Neuronal stem cell (in vitro differentiated cells): ENCODE measurements around the gene SHROOM3.

ENCODE experiments used
- DNase-seq: peaks from one replicate; pipeline ENCODE4 v3.0.0-alpha.2; 2013; ENCODE audit warnings: low spot score
- H2AFZ ChIP-seq: one replicate; pipeline ENCODE4 v1.6.1; 2013; ENCODE audit warnings: mild to moderate bottlenecking, low read length, inconsistent platforms
- H2AK5ac ChIP-seq: 2 replicates; pipeline ENCODE4 v1.6.1; 2013; ENCODE audit warnings: low read depth, mild to moderate bottlenecking, inconsistent platforms, low read length, moderate library complexity, mixed read lengths
- H2BK120ac ChIP-seq: 2 replicates; pipeline ENCODE4 v1.6.1; 2013; ENCODE audit warnings: low read depth, mild to moderate bottlenecking, inconsistent platforms, low read length, moderate library complexity, mixed read lengths
- H2BK12ac ChIP-seq: one replicate; pipeline ENCODE4 v1.6.1; 2013; ENCODE audit warnings: low read length, inconsistent platforms
- H2BK15ac ChIP-seq: 2 replicates; pipeline ENCODE4 v1.6.1; 2013; ENCODE audit warnings: mild to moderate bottlenecking, low read length, inconsistent platforms, mixed read lengths
- H2BK5ac ChIP-seq: one replicate; pipeline ENCODE4 v1.6.1; 2013; ENCODE audit warnings: inconsistent platforms, mild to moderate bottlenecking, low read length, moderate library complexity
- H3K14ac ChIP-seq: one replicate; pipeline ENCODE4 v1.6.1; 2013; ENCODE audit warnings: low read length, inconsistent platforms
- H3K18ac ChIP-seq: 2 replicates; pipeline ENCODE4 v1.6.1; 2013; ENCODE audit warnings: low read length, inconsistent platforms
- H3K23ac ChIP-seq: 2 replicates; pipeline ENCODE4 v1.6.1; 2013; ENCODE audit warnings: low read depth, mild to moderate bottlenecking, mixed read lengths, low read length, inconsistent platforms; ENCODE audit not compliant: poor library complexity
- H3K27ac ChIP-seq: replicated peaks from 3 replicates; pipeline ENCODE4 v1.5.1; 2013; ENCODE audit warnings: low read length, inconsistent platforms
- H3K27me3 ChIP-seq, 3 experiments: 2 replicates each; pipeline ENCODE4 v1.6.1; 2013; ENCODE audit warnings: low read length in 3 of 3, mild to moderate bottlenecking in 2 of 3, inconsistent platforms in 1 of 3, low read depth in 1 of 3, mixed read lengths in 1 of 3, moderate library complexity in 1 of 3; ENCODE audit not compliant: control insufficient read depth in 3 of 3, insufficient read depth in 3 of 3
- H3K36me3 ChIP-seq, 2 donors: replicated peaks in 1 of 2; 2 replicates each; pipeline ENCODE4 v1.6.1; 2013; ENCODE audit warnings: low read length in 2 of 2; ENCODE audit not compliant: control insufficient read depth in 2 of 2, insufficient read depth in 2 of 2
- H3K4ac ChIP-seq: 2 replicates; pipeline ENCODE4 v1.6.1; 2013; ENCODE audit warnings: inconsistent platforms, mild to moderate bottlenecking, low read length, moderate library complexity
- H3K4me1 ChIP-seq, 2 donors: 1 replicate in 1 of 2; 2 replicates in 1 of 2; pipeline ENCODE4 v1.6.1; 2013; ENCODE audit warnings: low read length in 2 of 2, low read depth in 1 of 2; ENCODE audit not compliant: control insufficient read depth in 2 of 2, insufficient read depth in 1 of 2
- H3K4me2 ChIP-seq: one replicate; pipeline ENCODE4 v1.6.1; 2013; ENCODE audit warnings: mild to moderate bottlenecking, low read length, inconsistent platforms; ENCODE audit not compliant: insufficient read depth, poor library complexity, severe bottlenecking
- H3K4me3 ChIP-seq, 2 donors: 2 replicates each; pipeline ENCODE4 v1.5.1; 2013; ENCODE audit warnings: low read length in 2 of 2, mild to moderate bottlenecking in 2 of 2, inconsistent platforms in 1 of 2, moderate library complexity in 1 of 2
- H3K79me1 ChIP-seq: one replicate; pipeline ENCODE4 v1.6.1; 2013; ENCODE audit warnings: low read depth, mild to moderate bottlenecking, inconsistent platforms, low read length, moderate library complexity
- H3K9ac ChIP-seq: one replicate; pipeline ENCODE4 v1.6.1; 2013; ENCODE audit warnings: mild to moderate bottlenecking, low read depth, low read length, inconsistent platforms; ENCODE audit not compliant: poor library complexity
- H3K9me3 ChIP-seq, 2 donors: replicated peaks in 1 of 2; 2 replicates each; pipeline versions ENCODE3 to v1.6.1; 2013; ENCODE audit warnings: low read length in 2 of 2, mild to moderate bottlenecking in 2 of 2, inconsistent platforms in 1 of 2, low read depth in 1 of 2, mixed read lengths in 1 of 2, moderate library complexity in 1 of 2; ENCODE audit not compliant: control insufficient read depth in 2 of 2, insufficient read depth in 1 of 2
- H4K8ac ChIP-seq: one replicate; pipeline ENCODE4 v1.6.1; 2013; ENCODE audit warnings: low read depth, mild to moderate bottlenecking, inconsistent platforms, low read length, moderate library complexity
- H4K91ac ChIP-seq: one replicate; pipeline ENCODE4 v1.6.1; 2013; ENCODE audit warnings: low read length, low read depth, mild to moderate bottlenecking, inconsistent platforms; ENCODE audit not compliant: poor library complexity
- WGBS, 2 donors: extraction: QIAGEN DNeasy Blood & Tissue Kit; methylation state at CpG; one replicate each; pipeline ENCODE4 v1.1.7; 2013; ENCODE audit warnings: missing lambda C conversion rate in 2 of 2, mixed read lengths in 1 of 2; ENCODE audit not compliant: insufficient read length in 2 of 2, insufficient replicate concordance in 1 of 2; ENCODE audit errors: extremely low coverage in 2 of 2; 5-methylcytosine and 5-hydroxymethylcytosine counted together

Gene SHROOM3

GRCh38 chr4:76578002-76578560, 143.1 kb downstream of the SHROOM3 start:
- Histone ChIP-seq H3K9me3 (peaks cover 0 to 18% of the 10 kb centered on the region in 2 donors), H3K9ac (no peak overlapping the region), H3K36me3 (peaks cover 12 to 30% of the 10 kb centered on the region in 2 donors), H3K4me2 (no peak overlapping the region), H3K14ac (no peak overlapping the region), H3K4ac (no peak overlapping the region), H2BK120ac (no peak overlapping the region), H3K18ac (no peak overlapping the region), H3K79me1 (no peaks in the 10 kb centered on the region), H3K23ac (no peak overlapping the region), H2AK5ac (no peak overlapping the region), H2BK15ac (no peak overlapping the region), H3K27me3 (no peaks in the 10 kb centered on the region), H4K8ac (no peak overlapping the region), H3K4me3 (no peak overlapping the region), H2BK12ac (no peak overlapping the region), H3K27ac (no peak overlapping the region), H2AFZ (no peak overlapping the region), H2BK5ac (no peak overlapping the region), H4K91ac (no peak overlapping the region), H3K4me1 (peaks cover 0 to 2% of the 10 kb centered on the region in 2 donors)
- WGBS, 2 donors: no CpG with 5 or more reads among the region's 2 CpGs
- DNase-seq: no peak

- no peak overlapping the region for H3K18ac ChIP-seq
- H3K4me2 ChIP-seq: no peak overlapping the region
- peaks cover 8 to 17% of the 10 kb centered on the region in 2 donors for H3K36me3 ChIP-seq
- WGBS, 2 donors: no CpG with 5 or more reads among the region's 14 CpGs
- H3K14ac ChIP-seq: no peak overlapping the region
- peaks cover 5% of the 10 kb centered on the region in 2 donors for H3K4me1 ChIP-seq
- no peak for DNase-seq
- no peak overlapping the region for H4K91ac ChIP-seq
- no peak overlapping the region for H2AK5ac ChIP-seq
- no peak overlapping the region for H3K9ac ChIP-seq
- H3K27me3 ChIP-seq: no peaks in the 10 kb centered on the region
- H3K4ac ChIP-seq: no peak overlapping the region
- H3K27ac ChIP-seq: no peak overlapping the region
- no peak overlapping the region for H3K4me3 ChIP-seq
- H4K8ac ChIP-seq: no peak overlapping the region
- no peak overlapping the region for H2AFZ ChIP-seq
- peaks cover 0 to 4% of the 10 kb centered on the region in 2 donors for H3K9me3 ChIP-seq
- no peak overlapping the region for H2BK12ac ChIP-seq
- H2BK120ac ChIP-seq: no peak overlapping the region
- H2BK15ac ChIP-seq: no peak overlapping the region
- H2BK5ac ChIP-seq: no peak overlapping the region
- no peak overlapping the region for H3K23ac ChIP-seq
- no peaks in the 10 kb centered on the region for H3K79me1 ChIP-seq
Measured at GRCh38 chr4:76579596-76580375, 144.8 kb downstream of the SHROOM3 start.

- no peak overlapping the region for H2AK5ac ChIP-seq
Measured at GRCh38 chr4:76581077-76581962, 146.3 kb downstream of the SHROOM3 start.

More at GRCh38 chr4:76581077-76581962, 146.3 kb downstream of the SHROOM3 start:
- no peak overlapping the region for H3K27ac ChIP-seq
- no peak overlapping the region for H3K18ac ChIP-seq
- no peak overlapping the region for H3K4me3 ChIP-seq
- H4K8ac ChIP-seq: no peak overlapping the region
- no peak overlapping the region for H2BK5ac ChIP-seq
- H2BK15ac ChIP-seq: no peak overlapping the region
- no peak overlapping the region for H3K14ac ChIP-seq
- no peak overlapping the region for H2AFZ ChIP-seq
- no peak overlapping the region for H2BK12ac ChIP-seq
- H3K79me1 ChIP-seq: no peaks in the 10 kb centered on the region
- no peak overlapping the region for H2BK120ac ChIP-seq
- no peak overlapping the region for H3K4me2 ChIP-seq
- no peak for DNase-seq
- no peaks in the 10 kb centered on the region for H3K27me3 ChIP-seq
- no peak overlapping the region for H3K9ac ChIP-seq
- H3K4ac ChIP-seq: no peak overlapping the region
- WGBS, 2 donors: no CpG with 5 or more reads among the region's 4 CpGs
- no peak overlapping the region for H4K91ac ChIP-seq
- H3K36me3 ChIP-seq: peaks cover 8 to 16% of the 10 kb centered on the region in 2 donors
- no peak overlapping the region for H3K23ac ChIP-seq
- peaks cover 12 to 16% of the 10 kb centered on the region in 2 donors for H3K4me1 ChIP-seq
- no peaks in the 10 kb centered on the region for H3K9me3 ChIP-seq
